Memory B cell (primary cell): Measurements from ENCODE around the gene FOXL1.

ENCODE experiments used
- ATAC-seq: fragments of 150-1000 bp; cut with Tn5 transposase; 2 replicates; pipeline ENCODE4 v1.10.0; 2021; ENCODE audit warnings: low read depth, mild to moderate bottlenecking, moderate library complexity
- DNase-seq, 2 donors: peaks; one replicate each; pipeline ENCODE4 v3.0.0; 2022; ENCODE audit warnings: low spot score in 2 of 2
- H3K27ac Mint-ChIP-seq: one replicate; pipeline ENCODE4 v1.8.0; 2022; ENCODE audit warnings: mild to moderate bottlenecking, moderate library complexity, mixed read lengths
- H3K27me3 Mint-ChIP-seq: one replicate; pipeline ENCODE4 v1.8.0; 2022; ENCODE audit warnings: mixed read lengths
- H3K36me3 Mint-ChIP-seq: one replicate; pipeline ENCODE4 v1.8.0; 2022; ENCODE audit warnings: mild to moderate bottlenecking, mixed read lengths
- H3K4me1 Mint-ChIP-seq: one replicate; pipeline ENCODE4 v1.8.0; 2022; ENCODE audit warnings: mixed read lengths
- H3K4me3 Mint-ChIP-seq: one replicate; pipeline ENCODE4 v1.8.0; 2022; ENCODE audit warnings: mild to moderate bottlenecking, moderate library complexity, mixed read lengths
- H3K9me3 Mint-ChIP-seq: one replicate; pipeline ENCODE4 v1.8.0; 2022; ENCODE audit warnings: mixed read lengths

The FOXL1 gene

DNA sequence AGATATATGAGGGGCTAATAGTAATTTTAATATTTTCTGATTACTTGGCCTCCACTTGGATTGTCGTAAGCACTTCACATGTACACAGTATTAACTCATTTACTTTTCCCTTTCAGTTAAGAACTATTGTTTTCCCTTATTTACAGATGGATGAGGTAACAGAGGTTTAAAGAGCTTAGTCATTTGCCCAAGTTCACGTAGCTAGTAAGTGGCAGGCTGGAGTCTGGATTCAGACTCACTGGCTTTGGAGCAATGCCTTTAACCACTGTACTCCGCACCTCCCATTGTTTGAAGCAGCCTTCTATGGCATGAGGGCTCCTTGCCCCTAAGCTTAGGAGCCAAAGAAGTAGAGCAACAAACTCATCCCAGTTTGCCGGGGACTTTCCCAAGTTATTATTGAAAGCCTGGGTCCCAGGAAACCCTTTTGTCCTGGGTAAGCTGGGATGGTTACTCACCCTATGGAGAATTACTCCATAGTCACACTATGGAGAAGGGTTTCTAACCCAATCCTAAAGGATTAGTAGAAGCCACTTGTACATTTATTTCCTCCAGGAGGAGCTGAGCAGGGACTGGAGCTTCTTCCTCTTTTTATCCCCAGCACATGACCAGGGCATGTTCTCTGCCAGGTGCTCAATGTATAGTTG, 12.3 kb downstream of the FOXL1 start:
- ATAC-seq = no peak
- H3K4me3 Mint-ChIP-seq = no peak overlapping the region
- H3K9me3 Mint-ChIP-seq = peaks cover 3% of the 10 kb centered on the region
- no peaks in the 10 kb centered on the region for H3K36me3 Mint-ChIP-seq
- no peak overlapping the region for H3K27ac Mint-ChIP-seq
- H3K27me3 Mint-ChIP-seq = peaks cover 13% of the 10 kb centered on the region
- no peak for DNase-seq
- H3K4me1 Mint-ChIP-seq = no peaks in the 10 kb centered on the region

DNA sequence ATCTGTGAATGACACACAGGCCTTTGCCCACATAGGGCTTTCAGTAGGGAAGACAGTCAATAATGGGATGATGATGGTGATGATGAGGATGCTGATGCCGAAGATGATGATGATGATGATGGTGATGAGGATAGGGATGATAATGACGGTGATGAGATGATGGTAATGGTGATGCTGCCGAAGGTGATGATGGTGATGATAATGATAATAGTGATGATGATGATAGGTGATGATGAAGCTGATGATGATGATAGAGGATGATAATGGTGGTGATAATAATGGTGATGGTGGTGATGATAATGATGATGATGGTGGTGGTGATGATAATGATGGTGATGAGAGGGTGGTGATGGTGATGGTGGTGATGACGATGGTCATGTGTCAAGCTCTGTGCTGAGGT, 12.9 kb downstream of the FOXL1 start:
- H3K9me3 Mint-ChIP-seq = peaks cover 3% of the 10 kb centered on the region
- no peak overlapping the region for H3K27ac Mint-ChIP-seq
- ATAC-seq = no peak
- H3K4me3 Mint-ChIP-seq = no peak overlapping the region
- no peaks in the 10 kb centered on the region for H3K4me1 Mint-ChIP-seq
- H3K27me3 Mint-ChIP-seq = peaks cover 14% of the 10 kb centered on the region
- no peaks in the 10 kb centered on the region for H3K36me3 Mint-ChIP-seq
- DNase-seq = no peak

DNA sequence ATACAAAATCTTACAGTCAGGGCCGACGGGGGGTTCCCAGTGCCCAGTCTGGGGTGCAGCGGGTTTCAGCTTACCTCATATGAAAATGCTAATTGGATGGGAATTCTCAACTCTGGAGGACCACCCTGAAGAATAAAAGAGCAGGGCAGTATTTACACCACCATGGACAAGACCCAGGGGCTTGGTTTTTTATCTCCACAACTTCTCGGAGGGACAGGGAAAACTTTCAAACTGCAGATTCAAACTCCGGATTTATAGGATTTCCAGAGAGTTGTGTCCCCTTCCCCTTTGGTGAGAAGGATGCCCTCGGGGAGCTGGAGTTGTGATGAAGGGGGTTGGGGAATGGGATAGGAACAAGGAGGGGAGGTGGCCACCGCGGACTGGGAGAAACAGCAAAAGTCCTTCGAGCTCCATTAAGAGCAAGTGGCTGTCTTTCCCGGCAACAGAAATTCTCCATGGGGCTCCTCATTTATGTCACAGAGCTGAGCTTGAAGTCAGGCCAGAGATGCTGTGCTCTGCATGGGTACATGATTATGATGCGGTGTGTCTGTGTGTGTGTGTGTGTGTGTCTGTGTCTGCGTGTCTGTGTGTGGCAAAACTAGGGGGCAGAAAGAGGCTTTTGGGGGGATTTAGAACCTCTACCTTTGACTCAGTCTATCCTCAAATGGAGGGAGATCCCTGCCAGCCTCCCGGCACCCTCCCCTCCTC, 15.7 kb downstream of the FOXL1 start:
- peaks cover 3% of the 10 kb centered on the region for H3K9me3 Mint-ChIP-seq
- ATAC-seq (no peak), DNase-seq (no peak)
- H3K27me3 Mint-ChIP-seq = peaks cover 19% of the 10 kb centered on the region
- no peaks in the 10 kb centered on the region for H3K36me3 Mint-ChIP-seq
- no peak overlapping the region for H3K27ac Mint-ChIP-seq
- no peaks in the 10 kb centered on the region for H3K4me1 Mint-ChIP-seq
- no peak overlapping the region for H3K4me3 Mint-ChIP-seq

DNA sequence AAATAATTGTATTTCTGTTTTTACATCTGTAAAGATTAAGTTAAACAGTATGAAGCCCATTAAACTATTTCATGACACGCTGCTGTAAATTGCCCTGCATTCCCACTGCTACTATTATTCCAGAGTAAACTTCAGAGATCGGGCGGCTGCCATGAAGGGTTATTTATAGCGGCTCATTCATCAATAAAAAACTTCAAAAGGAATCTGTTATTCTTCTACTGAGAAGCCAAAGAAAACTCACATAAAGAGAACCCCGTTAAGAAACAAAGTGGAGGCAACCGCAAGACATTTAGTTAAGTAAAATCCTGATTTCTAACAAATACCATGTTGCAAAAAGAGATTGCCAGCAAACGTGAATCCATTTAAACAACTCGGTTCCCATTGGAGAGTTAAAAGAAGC, 16.4 kb downstream of the FOXL1 start:
- ATAC-seq (no peak), DNase-seq (no peak)
- Mint-ChIP-seq H3K4me1 (no peaks in the 10 kb centered on the region), H3K9me3 (peaks cover 3% of the 10 kb centered on the region), H3K27ac (no peak overlapping the region), H3K36me3 (no peaks in the 10 kb centered on the region), H3K27me3 (peaks cover 21% of the 10 kb centered on the region), H3K4me3 (no peak overlapping the region)

DNA sequence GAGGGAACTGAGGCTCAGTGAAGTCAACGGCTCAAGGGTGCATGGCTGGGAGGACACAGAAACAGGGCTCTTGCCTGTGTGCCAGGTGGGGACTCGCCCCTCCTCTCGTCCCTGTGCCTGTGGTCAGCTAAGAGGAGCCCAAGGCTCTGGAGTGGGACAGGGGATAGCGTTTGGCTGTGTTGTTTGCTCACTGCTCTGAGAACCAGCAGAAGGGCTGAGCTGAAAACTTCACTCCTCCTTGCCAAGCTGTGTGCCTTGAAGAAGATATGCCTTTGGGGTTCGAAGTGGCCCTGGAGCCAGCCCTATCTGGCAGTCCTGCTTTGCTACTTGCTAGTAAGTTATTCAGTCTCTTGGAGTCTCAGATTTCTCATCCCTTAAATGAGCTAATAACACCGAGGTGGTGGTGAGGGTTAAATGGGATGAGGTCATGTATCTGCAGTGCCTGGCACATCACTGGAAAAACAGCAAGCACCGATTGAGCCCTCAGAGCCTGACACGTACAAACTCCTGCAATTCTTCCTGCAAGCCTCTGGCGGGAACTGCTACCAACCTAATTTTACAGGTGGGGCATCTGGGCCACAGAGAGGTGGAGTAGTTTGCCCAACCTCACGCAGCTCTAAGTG, 17.7 kb downstream of the FOXL1 start:
- Mint-ChIP-seq H3K4me1 (no peaks in the 10 kb centered on the region), H3K9me3 (peaks cover 3% of the 10 kb centered on the region), H3K4me3 (no peak overlapping the region), H3K27me3 (peaks cover 22% of the 10 kb centered on the region), H3K36me3 (no peaks in the 10 kb centered on the region), H3K27ac (no peak overlapping the region)
- DNase-seq (no peak), ATAC-seq (no peak)

DNA sequence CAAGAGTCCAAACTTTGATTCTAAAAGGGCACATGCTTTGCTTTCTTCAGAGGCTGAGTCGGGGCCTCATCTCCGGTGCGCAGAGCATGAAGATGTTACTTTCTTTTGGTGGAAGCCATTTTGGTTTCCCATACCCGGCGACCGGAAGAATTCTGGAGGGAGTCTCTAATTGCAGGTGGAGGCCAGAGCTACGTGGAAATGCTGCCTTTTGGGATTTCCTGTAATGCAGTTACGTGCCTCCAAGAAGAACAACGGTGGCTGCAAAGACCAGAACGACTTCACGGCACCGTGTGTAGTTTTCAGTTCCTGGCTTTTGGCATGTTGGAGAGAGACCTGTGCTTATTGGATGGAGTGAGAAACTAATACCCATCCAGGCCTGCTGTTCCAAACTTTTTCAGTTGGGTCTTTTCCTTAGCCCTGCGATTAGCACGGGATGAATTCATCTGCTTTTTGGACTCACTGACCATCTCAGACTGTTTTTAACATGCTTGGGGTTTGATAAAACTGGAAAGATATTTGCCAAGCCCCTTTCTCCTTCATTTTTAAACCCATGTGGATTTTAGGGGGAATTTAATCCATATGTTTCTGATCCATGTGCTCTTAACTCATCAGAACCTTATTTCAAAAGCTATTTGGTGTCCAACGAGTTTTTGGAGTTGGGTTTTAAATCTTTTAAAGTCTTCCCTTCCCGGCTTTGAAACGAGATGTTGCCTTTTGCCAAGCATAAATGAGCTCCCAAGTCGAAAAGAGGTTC, 19.0 kb downstream of the FOXL1 start:
- no peak overlapping the region for H3K4me3 Mint-ChIP-seq
- ATAC-seq (no peak), DNase-seq (no peak)
- H3K27ac Mint-ChIP-seq = no peak overlapping the region
- H3K36me3 Mint-ChIP-seq = no peaks in the 10 kb centered on the region
- H3K4me1 Mint-ChIP-seq = no peaks in the 10 kb centered on the region
- peaks cover 18% of the 10 kb centered on the region for H3K27me3 Mint-ChIP-seq
- H3K9me3 Mint-ChIP-seq = no peaks in the 10 kb centered on the region

DNA sequence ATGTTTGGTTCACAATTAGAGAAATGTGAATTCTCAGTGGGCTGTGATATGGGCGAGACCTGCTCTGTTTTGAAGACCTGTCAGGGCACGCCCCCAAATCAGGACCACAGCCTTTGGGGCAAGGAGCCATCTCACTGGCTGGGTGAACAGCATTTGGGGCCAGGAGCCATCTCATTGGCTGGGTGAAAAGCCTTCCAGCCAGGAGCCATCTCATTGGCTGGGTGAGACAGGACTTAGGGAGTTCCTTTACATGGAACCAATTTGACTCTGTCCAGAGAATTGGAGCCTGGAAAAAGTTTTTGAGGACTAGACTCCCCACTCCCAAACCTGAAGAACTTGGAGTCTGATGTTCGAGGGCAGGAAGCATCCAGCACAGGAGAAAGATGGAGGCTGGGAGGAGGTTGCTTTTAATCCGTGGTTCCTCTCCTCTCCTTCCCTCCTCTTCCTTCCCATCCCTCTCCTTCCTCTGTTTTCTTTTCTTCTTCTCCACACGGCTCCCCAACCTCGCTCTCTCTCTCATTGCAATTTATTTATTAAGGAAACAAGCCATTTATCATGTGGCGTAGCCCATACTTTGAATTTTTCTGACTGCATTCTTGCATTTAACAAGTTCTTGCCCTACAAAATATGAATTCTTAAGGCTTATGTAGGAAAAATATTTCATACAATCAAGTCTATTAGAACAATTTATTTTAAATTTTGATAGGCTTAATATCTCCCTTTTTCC, 19.7 kb downstream of the FOXL1 start:
- H3K27ac Mint-ChIP-seq = no peak overlapping the region
- no peaks in the 10 kb centered on the region for H3K4me1 Mint-ChIP-seq
- DNase-seq = no peak
- H3K27me3 Mint-ChIP-seq = peaks cover 18% of the 10 kb centered on the region
- H3K4me3 Mint-ChIP-seq = no peak overlapping the region
- ATAC-seq = no peak
- no peaks in the 10 kb centered on the region for H3K36me3 Mint-ChIP-seq
- no peaks in the 10 kb centered on the region for H3K9me3 Mint-ChIP-seq

DNA sequence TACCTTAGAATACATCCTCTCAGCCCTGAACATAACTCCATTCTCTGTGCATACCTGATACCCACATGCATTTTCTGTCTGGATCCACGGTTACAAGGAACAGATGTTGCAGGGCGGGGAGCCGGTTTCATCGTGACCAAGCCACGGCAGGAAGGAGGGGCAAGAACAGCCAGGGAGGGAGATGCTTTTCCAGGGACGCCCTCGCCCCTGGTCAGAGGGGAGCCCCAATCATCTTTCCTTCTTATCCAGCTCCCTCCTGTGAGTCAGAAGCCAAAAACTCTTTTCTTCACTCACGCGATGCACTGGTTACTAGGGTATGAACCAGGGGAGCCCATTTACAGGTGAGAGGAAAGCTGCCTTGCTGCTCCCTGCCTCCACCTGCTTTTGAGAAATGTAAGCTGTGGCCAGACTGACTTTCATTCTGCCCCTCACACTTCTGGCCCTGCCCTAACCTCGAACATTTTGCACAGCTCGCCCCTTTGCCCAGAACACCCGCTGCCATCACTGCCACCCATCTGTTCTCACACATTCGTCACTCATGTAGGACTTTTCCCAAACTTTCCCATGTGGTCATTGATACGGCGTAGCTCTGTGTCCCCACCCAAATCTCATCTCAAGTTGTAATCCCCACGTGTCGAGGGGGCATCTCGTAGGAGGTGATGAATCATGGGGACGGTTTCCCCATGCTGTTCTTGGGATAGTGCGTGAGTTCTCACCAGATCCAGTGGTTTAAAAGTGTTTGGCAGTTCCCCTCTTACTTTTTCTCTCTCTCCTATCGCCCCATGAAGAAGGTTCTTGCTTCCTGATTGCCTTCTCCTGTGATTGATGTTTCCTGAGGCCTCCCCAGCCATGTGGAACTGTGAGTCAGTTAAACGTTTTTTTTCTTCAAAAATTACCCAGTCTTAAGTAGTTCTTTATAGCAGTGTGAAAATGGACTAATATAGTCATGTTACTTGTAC, 20.5 kb downstream of the FOXL1 start:
- Mint-ChIP-seq H3K27ac (no peak overlapping the region), H3K36me3 (no peaks in the 10 kb centered on the region), H3K4me3 (no peak overlapping the region), H3K9me3 (no peaks in the 10 kb centered on the region), H3K27me3 (peaks cover 19% of the 10 kb centered on the region), H3K4me1 (no peaks in the 10 kb centered on the region)
- ATAC-seq (no peak), DNase-seq (no peak)

DNA sequence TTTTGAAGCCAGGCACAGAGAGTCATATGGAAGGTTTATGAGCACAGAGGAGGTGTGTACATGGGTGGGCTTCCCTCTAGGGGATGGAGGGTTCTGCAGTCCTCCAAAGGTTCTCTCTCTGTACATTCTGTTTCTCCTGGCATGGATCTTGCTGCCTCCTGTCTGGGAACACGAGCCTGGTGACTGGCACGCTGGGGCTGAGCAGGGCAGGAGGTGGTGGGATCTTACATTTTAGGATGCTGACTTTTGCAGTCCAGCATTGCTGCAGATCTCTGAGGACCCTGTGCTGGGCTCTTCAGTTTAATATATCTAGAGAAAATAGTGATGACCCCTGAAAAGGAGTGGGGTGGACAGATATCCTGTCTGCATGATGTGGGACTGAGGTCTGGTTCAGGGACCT, 23.0 kb downstream of the FOXL1 start:
- no peaks in the 10 kb centered on the region for H3K36me3 Mint-ChIP-seq
- peaks cover 5% of the 10 kb centered on the region for H3K4me1 Mint-ChIP-seq
- no peaks in the 10 kb centered on the region for H3K9me3 Mint-ChIP-seq
- H3K4me3 Mint-ChIP-seq = no peak overlapping the region
- peaks cover 17% of the 10 kb centered on the region for H3K27me3 Mint-ChIP-seq
- H3K27ac Mint-ChIP-seq = no peak overlapping the region
- no peak for ATAC-seq
- no peak for DNase-seq

DNA sequence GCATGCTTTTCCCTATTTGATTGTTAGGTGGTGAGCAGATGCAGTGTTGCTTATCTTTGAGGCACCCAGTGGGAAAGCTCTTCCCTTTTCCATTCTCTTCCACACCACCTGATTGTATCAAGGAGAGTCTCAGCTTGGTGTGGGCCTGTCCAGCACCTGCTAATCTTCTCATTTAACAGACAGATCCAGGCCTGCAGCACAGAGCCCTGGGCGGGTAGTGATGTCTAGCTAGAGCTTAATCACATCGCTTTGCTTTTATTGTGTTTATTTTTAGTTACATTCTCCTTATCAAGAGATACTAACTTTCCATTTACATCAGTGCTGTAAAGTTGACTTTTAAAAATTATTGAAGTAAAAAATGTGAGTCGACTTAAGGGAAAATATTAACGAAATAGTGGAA, 24.2 kb downstream of the FOXL1 start:
- Mint-ChIP-seq H3K36me3 (no peaks in the 10 kb centered on the region), H3K4me3 (no peak overlapping the region), H3K27me3 (peaks cover 17% of the 10 kb centered on the region), H3K4me1 (peaks cover 5% of the 10 kb centered on the region), H3K9me3 (no peaks in the 10 kb centered on the region), H3K27ac (no peak overlapping the region)
- DNase-seq (no peak), ATAC-seq (no peak)

DNA sequence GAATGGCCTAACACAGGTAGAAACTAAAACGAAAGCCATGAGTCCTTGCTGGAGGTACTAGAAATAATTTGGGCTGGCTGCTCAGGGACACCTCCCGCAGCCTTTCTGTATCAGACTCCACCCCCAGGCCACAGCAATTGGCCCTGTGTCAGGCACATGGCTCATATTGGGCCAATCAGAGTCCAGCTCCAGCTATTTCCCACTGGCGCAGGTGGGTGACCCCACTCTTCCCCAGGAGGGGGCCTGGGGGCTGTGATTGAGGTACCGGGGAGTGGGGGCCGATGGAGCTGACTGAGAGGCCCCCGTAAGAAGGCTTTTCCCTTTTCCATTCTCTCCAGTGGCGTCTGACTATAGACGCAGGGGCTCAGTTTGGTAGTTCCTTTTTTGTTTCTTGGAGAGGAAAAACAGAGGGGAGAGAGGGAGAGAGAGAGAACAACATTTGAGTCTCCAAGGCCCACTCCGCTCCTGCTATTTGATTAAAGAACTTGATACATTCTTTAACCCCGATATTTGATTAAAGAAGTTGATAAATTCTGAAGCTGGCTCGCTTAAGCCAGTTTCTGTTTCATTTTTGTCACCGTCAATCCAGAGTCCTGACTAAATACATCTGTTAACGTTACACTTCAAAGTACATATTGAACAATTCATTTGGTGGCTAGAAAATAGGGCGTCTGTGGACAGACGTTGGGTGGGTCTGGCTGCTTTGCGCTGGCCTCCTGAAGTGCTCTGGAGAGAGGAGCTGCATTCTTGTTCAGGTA, 26.3 kb downstream of the FOXL1 start:
- H3K36me3 Mint-ChIP-seq = no peaks in the 10 kb centered on the region
- ATAC-seq = peak; percentile 98
- peaks cover 15% of the 10 kb centered on the region for H3K27me3 Mint-ChIP-seq

DNA sequence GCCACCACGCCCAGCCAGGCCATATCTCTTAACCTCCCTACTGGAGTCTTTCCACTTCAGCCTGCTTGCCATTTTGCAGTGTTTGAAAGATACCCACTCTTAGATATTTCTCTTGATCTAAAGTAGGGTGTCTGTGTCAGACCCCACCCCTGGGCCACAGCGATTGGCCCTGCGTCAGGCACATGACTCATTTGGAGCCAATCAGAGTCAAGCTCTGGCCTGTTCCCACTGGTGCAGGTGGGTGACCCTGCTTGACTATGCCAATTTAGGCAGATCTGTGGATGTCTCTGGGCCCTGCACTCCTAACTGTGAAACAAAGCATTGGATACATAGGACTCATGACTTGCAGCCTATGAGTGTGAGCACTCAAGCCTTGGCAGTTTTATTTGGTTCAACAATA, 27.6 kb downstream of the FOXL1 start:
- DNase-seq (no peak), ATAC-seq (no peak)
- Mint-ChIP-seq H3K27ac (no peak overlapping the region), H3K27me3 (peaks cover 19% of the 10 kb centered on the region), H3K9me3 (no peaks in the 10 kb centered on the region), H3K4me1 (peaks cover 5% of the 10 kb centered on the region), H3K36me3 (no peaks in the 10 kb centered on the region), H3K4me3 (peak overlapping the region; percentile 34)

More for the DNA sequence above, 26.3 kb downstream of the FOXL1 start:
- peak; percentile 31 to 39 for DNase-seq
- peaks cover 5% of the 10 kb centered on the region for H3K4me1 Mint-ChIP-seq
- H3K9me3 Mint-ChIP-seq = no peaks in the 10 kb centered on the region
- H3K4me3 Mint-ChIP-seq = peak overlapping the region; percentile 87
- H3K27ac Mint-ChIP-seq = peak overlapping the region; percentile 74
